HG02852 (cell line): Measurements from ENCODE around the gene ARHGEF25.
"Not testable (repeated sequence)": the region's sequence is repeated elsewhere in the genome, so short reads cannot be mapped to it uniquely, and the experiment has no call there.

Experiments
- ATAC-seq: cut with Tn5 transposase; IDR thresholded peaks from one replicate; pipeline ENCODE4 v1.9.1; 2021; ENCODE audit warnings: mild to moderate bottlenecking, moderate library complexity; ENCODE audit not compliant: unreplicated experiment

The ARHGEF25 gene

GRCh38 chr12:57611108-57611826 lies at the start of gene ARHGEF25:
Gene ARHGEF25 (plus strand): TSS chr12:57611435. CDS start chr12:57611895, 460 bp downstream.
- peak; percentile 48 for ATAC-seq

GRCh38 chr12:57563358-57563757 lies 47.9 kb upstream of the ARHGEF25 start:
- no peak for ATAC-seq

DNA sequence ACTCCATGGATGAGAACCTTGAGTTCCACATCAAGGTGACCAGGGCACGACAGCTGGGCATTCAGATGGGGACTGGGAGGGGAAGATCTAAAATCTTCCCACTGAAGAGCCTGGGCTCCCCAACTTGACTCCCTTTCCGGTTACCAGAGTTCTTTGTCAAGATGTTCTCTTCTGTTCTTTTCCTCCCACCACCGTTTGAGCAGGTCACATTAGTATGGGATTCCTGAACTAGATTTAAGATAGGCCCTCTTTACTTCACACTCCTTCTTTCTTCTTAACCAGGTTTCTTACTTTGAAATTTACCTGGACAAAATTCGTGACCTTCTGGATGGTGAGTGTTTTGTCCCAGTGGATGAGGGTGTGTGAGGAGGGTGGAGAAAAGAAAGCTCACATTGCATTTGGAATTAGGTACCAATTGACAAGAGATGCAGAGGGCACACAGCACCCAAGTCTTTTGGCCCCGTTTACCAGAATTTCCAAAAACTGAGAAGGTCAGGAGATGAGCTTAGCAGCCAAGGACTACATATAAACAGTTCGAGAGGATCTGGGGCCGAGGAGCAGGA lies 47.0 kb upstream of the ARHGEF25 start:
- no peak for ATAC-seq

DNA sequence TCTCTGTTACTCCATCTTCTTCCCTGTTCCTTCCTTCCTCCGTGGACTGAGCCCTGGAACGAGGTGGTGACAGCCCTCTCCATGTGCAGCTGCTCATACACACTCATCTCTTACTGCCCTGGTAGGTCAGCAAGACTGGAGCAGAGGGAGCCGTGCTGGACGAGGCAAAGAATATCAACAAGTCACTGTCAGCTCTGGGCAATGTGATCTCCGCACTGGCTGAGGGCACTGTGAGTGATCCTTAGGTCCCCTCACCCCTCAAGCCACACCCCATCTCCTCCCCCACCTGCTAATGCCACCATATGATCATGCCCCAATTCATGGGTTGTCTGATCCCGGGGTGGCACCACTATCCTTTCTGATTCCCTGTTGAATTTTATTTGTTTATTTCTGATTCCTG lies 42.4 kb upstream of the ARHGEF25 start:
- ATAC-seq: no peak

GRCh38 chr12:57569858-57570257 lies 41.4 kb upstream of the ARHGEF25 start:
- ATAC-seq: no peak

GRCh38 chr12:57570438-57570837 lies 40.8 kb upstream of the ARHGEF25 start:
- ATAC-seq: not testable (repeated sequence)

- ATAC-seq: no peak
Observed at GRCh38 chr12:57571926-57572762, 39.1 kb upstream of the ARHGEF25 start.

DNA sequence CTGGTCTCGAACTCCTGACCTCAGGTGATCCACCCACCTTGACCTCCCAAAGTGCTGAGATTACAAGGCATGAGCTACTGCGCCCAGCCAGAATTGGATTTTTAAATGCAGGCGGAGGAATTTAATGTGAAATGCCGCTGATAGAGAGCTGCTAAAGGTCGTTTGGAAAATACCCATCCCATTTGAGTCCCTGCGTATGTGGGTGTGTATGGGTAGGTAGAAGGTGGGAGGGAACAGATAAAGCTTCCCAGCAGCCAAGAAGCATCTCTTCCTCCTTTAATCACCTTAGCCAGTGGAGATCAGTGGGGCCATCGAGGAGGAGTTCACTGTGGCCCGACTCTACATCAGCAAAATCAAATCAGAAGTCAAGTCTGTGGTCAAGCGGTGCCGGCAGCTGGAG lies 36.4 kb upstream of the ARHGEF25 start:
- no peak for ATAC-seq

- ATAC-seq: no peak
Observed at GRCh38 chr12:57575771-57576612, 35.2 kb upstream of the ARHGEF25 start.

DNA sequence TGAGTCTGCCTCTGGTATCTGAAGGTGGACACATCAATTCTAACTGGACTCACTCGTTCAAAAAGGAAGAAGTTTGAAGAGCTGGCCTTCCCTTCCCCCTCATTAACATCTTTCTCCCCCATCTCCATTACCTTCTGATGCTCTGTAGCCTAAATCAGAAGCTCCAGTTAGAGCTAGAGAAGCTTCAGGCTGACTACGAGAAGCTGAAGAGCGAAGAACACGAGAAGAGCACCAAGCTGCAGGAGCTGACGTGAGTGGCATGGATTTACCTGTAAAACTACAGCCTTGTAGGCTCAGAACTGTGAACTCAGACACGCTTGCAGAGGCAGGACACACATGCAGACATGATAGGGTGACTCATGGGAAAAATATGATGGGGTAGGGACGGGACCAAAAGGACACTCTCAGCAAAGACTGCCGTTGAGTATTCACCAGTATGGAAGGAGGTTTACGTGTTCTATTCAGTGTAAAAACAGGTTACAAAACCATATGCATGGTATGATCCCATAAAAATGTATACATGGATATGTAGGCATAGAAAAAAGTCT lies 34.5 kb upstream of the ARHGEF25 start:
- no peak for ATAC-seq

DNA sequence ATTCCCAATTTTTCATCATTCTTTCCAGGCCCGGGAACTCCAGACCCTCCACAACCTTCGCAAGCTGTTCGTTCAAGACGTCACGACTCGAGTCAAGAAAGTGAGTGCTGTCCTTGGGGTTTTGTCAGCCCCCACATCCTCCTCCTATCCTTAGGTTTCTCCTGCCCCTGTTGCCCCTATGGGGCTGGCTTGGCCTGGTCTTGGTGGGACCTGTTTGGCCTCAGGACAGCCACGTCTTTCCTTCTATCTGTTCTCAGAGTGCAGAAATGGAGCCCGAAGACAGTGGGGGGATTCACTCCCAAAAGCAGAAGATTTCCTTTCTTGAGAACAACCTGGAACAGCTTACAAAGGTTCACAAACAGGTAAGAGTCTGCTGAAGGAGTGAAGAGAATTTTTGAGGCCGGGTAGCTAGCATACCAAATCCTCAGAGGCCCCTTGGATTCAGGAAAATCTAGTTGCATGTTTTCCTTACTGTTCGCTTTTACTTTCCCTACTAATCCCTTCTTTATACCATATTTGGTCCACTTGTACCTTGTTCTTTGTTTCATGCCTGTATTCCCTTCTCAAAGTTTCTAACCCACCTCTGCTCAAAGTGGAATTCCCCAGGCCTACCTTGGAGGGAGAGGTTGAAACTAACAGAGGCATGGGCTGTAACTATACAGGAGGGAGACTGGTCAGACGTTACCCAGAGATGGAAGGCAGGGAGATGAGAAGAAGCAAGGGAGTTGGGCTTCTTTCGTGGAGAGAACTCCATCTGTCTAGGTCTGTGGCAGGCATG lies 33.1 kb upstream of the ARHGEF25 start:
- ATAC-seq: no peak

- no peak for ATAC-seq
Observed at GRCh38 chr12:57579011-57579410, 32.2 kb upstream of the ARHGEF25 start.

GRCh38 chr12:57579677-57580465 lies 31.4 kb upstream of the ARHGEF25 start:
- ATAC-seq: no peak

DNA sequence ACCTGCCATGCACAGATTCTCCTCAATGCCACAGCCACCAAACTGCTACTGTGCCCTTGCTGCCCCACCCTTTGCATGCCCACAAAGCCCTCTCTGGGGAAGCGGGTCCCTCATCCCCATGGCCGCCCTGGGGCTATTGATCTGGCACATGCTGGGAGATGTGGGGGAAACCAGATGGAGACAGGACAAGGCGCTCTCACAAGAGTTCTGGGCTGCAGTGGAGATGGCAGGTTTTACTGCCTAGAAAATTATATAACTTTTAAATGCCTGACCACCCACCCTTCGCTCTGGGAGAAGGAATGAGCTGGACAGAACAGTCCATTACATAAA lies 30.8 kb upstream of the ARHGEF25 start:
- no peak for ATAC-seq

GRCh38 chr12:57581802-57582201 lies 29.4 kb upstream of the ARHGEF25 start:
- ATAC-seq: no peak

DNA sequence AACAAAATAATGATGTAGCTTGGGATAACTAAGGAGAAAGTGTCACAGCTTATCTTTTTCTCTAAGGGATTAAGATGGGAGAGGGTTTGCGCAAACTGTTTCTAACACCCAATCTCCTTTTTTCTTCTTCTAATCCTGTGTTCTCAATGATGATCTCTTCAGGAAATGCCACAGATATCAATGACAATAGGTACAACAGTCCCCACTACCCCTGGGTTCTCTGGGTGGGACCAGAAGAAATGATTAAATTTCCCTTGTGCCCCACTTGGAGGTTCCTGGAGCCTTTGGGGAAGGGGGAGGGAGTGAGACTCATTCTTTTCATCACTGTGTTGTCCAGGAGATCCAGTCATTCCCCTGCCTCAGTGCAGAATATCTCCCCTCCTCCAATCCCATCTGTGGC lies 28.8 kb upstream of the ARHGEF25 start:
- ATAC-seq: no peak

GRCh38 chr12:57583008-57583831 lies 28.0 kb upstream of the ARHGEF25 start:
- peak; percentile 96 for ATAC-seq

DNA sequence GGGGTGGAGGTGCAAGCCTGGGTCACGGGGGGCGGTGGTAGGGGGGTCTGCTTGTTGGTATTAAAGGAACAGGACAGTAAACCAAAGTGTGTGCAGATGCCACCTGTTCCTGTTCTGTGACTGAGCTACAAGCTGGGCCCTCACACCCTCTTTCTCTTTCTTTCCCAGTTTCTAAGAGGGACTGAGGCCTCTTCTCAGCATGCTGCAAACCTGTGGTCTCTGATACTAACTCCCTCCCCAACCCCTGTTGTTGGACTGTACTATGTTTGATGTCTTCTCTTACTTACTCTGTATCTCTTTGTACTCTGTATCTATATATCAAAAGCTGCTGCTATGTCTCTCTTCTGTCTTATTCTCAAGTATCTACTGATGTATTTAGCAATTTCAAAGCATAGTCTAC lies 27.2 kb upstream of the ARHGEF25 start:
- no peak for ATAC-seq
